ENCODE measurements around the gene CFAP97D1. TPM values are rescaled to one million over a fixed set of nuclear protein-coding genes. Genes with fewer than 3 reads are reported as not detected.

The CFAP97D1 gene
- total and polyA plus RNA-seq, 2 donors (not counting 1 experiment from before 2014, with no cell fraction given): 0.01 TPM; not detected in 1

DNA sequence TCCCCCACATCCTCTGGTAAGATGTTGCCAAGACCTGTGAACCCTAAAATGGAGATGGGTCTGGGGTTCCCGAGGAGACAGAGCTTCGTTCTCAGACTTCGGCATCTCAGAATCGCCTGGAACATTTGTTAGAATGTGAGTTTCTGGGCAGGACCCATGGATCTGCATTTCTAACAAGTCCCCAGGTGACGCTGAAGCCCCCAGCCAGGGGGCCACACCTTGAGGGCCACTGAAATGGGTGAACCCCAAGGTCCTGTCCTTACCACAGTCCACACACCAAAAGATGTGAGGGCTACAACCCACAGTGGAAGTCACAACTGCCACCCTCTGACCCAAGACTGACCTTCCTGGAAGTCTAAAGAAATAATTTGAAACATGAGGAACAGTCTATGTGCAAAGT, 38.7 kb downstream of the CFAP97D1 start:
- WGBS (ENCODE audit: insufficient coverage): 95% methylated on average over 4 of the region's 5 CpGs
- Mint-ChIP-seq H3K4me1 (no peaks in the 10 kb centered on the region), H3K9me3 (ENCODE audit: insufficient read depth) (no peaks in the 10 kb centered on the region), H3K27ac (no peak overlapping the region), H3K4me3 (no peak overlapping the region), H3K27me3 (peaks cover 12% of the 10 kb centered on the region)
- DNase-seq (no peak), ATAC-seq (ENCODE audit: low read depth) (no peak)
- CTCF ChIA-PET: interaction anchor here (1.9 kb wide), 1 partner anchor 27 kb away, joined by 5 read pairs; the partner anchor contains the start of gene CD300LG
- Histone ChIP-seq H3K4me3 (ENCODE audit: control extremely low read depth in 1 of 5, extremely low read depth in 1 of 5, insufficient read depth in 1 of 5, low read depth in 2 of 5, low read length in 4 of 5) (no peak overlapping the region), H3K4me1 (ENCODE audit: control insufficient read depth in 2 of 2, insufficient read depth in 2 of 2, low read length in 2 of 2) (no peaks in the 10 kb centered on the region), H3K36me3 (replicated peaks in 1 of 2; ENCODE audit: control extremely low read depth in 1 of 2, control insufficient read depth in 1 of 2, extremely low read depth in 1 of 2, insufficient read depth in 2 of 2, low read length in 1 of 2) (no peaks in the 10 kb centered on the region), H3K9me3 (ENCODE audit: control extremely low read depth in 1 of 3, control insufficient read depth in 2 of 3, insufficient read depth in 1 of 3, low read length in 2 of 3) (no peaks in the 10 kb centered on the region), H2AFZ (ENCODE audit: insufficient read depth, low read depth, low read length, poor library complexity, severe bottlenecking) (no peak overlapping the region), H3K9ac (ENCODE audit: low read length) (no peak overlapping the region), H3K27ac (ENCODE audit: low read length in 2 of 2) (no peak overlapping the region), H3K4me2 (replicated peaks; ENCODE audit: low read depth, low read length, poor library complexity, severe bottlenecking) (no peak overlapping the region), H3K79me2 (ENCODE audit: control insufficient read depth, insufficient read depth, low read length) (no peaks in the 10 kb centered on the region), H4K20me1 (ENCODE audit: control insufficient read depth, insufficient read depth, low read length, poor library complexity, severe bottlenecking) (no peaks in the 10 kb centered on the region), H3K27me3 (replicated peaks in 1 of 4; ENCODE audit: control extremely low read depth in 1 of 4, control insufficient read depth in 3 of 4, insufficient read depth in 4 of 4, low read length in 3 of 4) (no peaks in the 10 kb centered on the region)
- POLR2A ChIA-PET: no interaction called here
- intact Hi-C loops (cut with micrococcal nuclease): no loop called here
- TF ChIP-seq EZH2 (IDR thresholded peaks at IDR 0.05; ENCODE audit: borderline replicate concordance, insufficient read depth, low read depth, low read length, poor library complexity, severe bottlenecking): no peak
- TF ChIP-seq, protein P1, sequence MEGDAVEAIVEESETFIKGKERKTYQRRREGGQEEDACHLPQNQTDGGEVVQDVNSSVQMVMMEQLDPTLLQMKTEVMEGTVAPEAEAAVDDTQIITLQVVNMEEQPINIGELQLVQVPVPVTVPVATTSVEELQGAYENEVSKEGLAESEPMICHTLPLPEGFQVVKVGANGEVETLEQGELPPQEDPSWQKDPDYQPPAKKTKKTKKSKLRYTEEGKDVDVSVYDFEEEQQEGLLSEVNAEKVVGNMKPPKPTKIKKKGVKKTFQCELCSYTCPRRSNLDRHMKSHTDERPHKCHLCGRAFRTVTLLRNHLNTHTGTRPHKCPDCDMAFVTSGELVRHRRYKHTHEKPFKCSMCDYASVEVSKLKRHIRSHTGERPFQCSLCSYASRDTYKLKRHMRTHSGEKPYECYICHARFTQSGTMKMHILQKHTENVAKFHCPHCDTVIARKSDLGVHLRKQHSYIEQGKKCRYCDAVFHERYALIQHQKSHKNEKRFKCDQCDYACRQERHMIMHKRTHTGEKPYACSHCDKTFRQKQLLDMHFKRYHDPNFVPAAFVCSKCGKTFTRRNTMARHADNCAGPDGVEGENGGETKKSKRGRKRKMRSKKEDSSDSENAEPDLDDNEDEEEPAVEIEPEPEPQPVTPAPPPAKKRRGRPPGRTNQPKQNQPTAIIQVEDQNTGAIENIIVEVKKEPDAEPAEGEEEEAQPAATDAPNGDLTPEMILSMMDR (IDR thresholded peaks at IDR 0.05): no peak

DNA sequence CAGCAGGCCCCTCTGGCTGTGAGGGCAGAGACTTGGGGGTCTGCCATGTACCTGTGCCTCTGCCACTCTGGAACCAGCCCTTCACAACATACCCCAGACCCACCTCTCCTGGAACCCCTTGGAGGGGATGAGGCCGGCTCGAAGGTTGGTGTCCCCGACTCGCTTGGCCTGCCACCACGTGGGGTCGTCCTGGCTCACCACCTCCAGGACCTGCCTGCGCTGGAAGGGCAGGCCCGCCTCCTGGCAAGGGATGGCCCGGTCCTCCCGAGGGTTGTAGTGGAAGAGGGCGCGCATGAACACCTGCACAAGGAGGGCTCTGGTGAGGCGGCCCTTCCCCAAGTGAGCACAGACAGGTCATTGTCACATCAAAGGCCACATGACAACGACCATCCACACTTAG, 40.5 kb downstream of the CFAP97D1 start:
- ATAC-seq (ENCODE audit: low read depth) (no peak), DNase-seq (no peak)
- no peaks in the 10 kb centered on the region for H3K4me1 Mint-ChIP-seq
- ChIA-PET POLR2A (no interaction called here), CTCF (interaction anchor here (0.7 kb wide), 1 partner anchor 114 kb away, joined by 3 read pairs; no protein-coding TSS in a partner anchor)
- H3K4me3 ChIP-seq (ENCODE audit: control extremely low read depth in 1 of 5, extremely low read depth in 1 of 5, insufficient read depth in 1 of 5, low read depth in 2 of 5, low read length in 4 of 5): no peak overlapping the region
- no peak overlapping the region for H3K4me2 ChIP-seq (replicated peaks; ENCODE audit: low read depth, low read length, poor library complexity, severe bottlenecking)
- H2AFZ ChIP-seq (ENCODE audit: insufficient read depth, low read depth, low read length, poor library complexity, severe bottlenecking): no peak overlapping the region
- H4K20me1 ChIP-seq (ENCODE audit: control insufficient read depth, insufficient read depth, low read length, poor library complexity, severe bottlenecking): no peaks in the 10 kb centered on the region
- no peaks in the 10 kb centered on the region for H3K9me3 Mint-ChIP-seq (ENCODE audit: insufficient read depth)
- no peaks in the 10 kb centered on the region for H3K9me3 ChIP-seq (ENCODE audit: control extremely low read depth in 1 of 3, control insufficient read depth in 2 of 3, insufficient read depth in 1 of 3, low read length in 2 of 3)
- H3K27me3 ChIP-seq (replicated peaks in 1 of 4; ENCODE audit: control extremely low read depth in 1 of 4, control insufficient read depth in 3 of 4, insufficient read depth in 4 of 4, low read length in 3 of 4): no peaks in the 10 kb centered on the region
- peaks cover 7% of the 10 kb centered on the region for H3K27me3 Mint-ChIP-seq
- intact Hi-C loops (cut with micrococcal nuclease): no loop called here
- no peak overlapping the region for H3K27ac Mint-ChIP-seq
- 94% methylated on average over 14 of the region's 14 CpGs for WGBS (ENCODE audit: insufficient coverage)
- no peak overlapping the region for H3K27ac ChIP-seq (ENCODE audit: low read length in 2 of 2)
- no peaks in the 10 kb centered on the region for H3K36me3 ChIP-seq (replicated peaks in 1 of 2; ENCODE audit: control extremely low read depth in 1 of 2, control insufficient read depth in 1 of 2, extremely low read depth in 1 of 2, insufficient read depth in 2 of 2, low read length in 1 of 2)
- H3K79me2 ChIP-seq (ENCODE audit: control insufficient read depth, insufficient read depth, low read length): no peaks in the 10 kb centered on the region
- H3K9ac ChIP-seq (ENCODE audit: low read length): no peak overlapping the region
- TF ChIP-seq EZH2 (IDR thresholded peaks at IDR 0.05; ENCODE audit: borderline replicate concordance, insufficient read depth, low read depth, low read length, poor library complexity, severe bottlenecking): no peak
- TF ChIP-seq, protein P1 (IDR thresholded peaks at IDR 0.05): no peak
- H3K4me1 ChIP-seq (ENCODE audit: control insufficient read depth in 2 of 2, insufficient read depth in 2 of 2, low read length in 2 of 2): no peaks in the 10 kb centered on the region
- no peak overlapping the region for H3K4me3 Mint-ChIP-seq

Measured in B cell (primary cell).